ENCODE data around the gene RINL.
"Not testable (repeated sequence)": the region's sequence is repeated elsewhere in the genome, so short reads cannot be mapped to it uniquely, and the experiment has no call there.

RINL gene

DNA sequence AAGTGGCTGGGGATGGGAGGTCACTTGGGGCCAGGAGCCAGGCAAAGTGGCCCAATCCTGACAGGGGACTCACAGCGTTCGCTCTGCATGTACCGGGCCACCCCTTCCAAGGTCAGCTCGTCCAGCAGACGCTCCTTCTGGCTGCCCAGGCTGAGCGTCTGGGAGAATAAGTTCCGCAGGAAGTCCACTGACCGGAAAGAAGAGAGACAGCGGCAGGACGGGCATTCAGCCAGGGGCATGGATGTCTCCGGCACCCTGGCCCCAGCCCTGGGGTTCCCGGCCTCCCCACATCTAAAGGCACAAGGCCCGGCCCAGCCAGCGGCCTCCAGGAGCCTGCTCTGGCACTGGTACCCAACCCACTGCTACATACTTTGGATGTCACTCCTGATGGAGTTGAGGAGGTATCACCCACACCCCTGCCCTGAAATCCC is 15.3 kb upstream of the RINL start:
- peaks cover 16 to 46% (median 26%) of the 10 kb centered on the region in 3 donors for H3K36me3 ChIP-seq
- intact Hi-C loops (cut with DNase I; ENCODE audit: low total_unique reads) = no loop called here
- H3K27ac ChIP-seq = no peak overlapping the region
- H3K27me3 ChIP-seq = no peaks in the 10 kb centered on the region
- H3K9me3 ChIP-seq = no peaks in the 10 kb centered on the region
- DNase-seq = no peak
- no peak overlapping the region for H3K4me3 ChIP-seq
- TF ChIP-seq, protein P1, sequence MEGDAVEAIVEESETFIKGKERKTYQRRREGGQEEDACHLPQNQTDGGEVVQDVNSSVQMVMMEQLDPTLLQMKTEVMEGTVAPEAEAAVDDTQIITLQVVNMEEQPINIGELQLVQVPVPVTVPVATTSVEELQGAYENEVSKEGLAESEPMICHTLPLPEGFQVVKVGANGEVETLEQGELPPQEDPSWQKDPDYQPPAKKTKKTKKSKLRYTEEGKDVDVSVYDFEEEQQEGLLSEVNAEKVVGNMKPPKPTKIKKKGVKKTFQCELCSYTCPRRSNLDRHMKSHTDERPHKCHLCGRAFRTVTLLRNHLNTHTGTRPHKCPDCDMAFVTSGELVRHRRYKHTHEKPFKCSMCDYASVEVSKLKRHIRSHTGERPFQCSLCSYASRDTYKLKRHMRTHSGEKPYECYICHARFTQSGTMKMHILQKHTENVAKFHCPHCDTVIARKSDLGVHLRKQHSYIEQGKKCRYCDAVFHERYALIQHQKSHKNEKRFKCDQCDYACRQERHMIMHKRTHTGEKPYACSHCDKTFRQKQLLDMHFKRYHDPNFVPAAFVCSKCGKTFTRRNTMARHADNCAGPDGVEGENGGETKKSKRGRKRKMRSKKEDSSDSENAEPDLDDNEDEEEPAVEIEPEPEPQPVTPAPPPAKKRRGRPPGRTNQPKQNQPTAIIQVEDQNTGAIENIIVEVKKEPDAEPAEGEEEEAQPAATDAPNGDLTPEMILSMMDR (IDR thresholded peaks at IDR 0.05) = no peak
- H3K4me1 ChIP-seq = peaks cover 0 to 19% (median 9%) of the 10 kb centered on the region in 4 donors

DNA sequence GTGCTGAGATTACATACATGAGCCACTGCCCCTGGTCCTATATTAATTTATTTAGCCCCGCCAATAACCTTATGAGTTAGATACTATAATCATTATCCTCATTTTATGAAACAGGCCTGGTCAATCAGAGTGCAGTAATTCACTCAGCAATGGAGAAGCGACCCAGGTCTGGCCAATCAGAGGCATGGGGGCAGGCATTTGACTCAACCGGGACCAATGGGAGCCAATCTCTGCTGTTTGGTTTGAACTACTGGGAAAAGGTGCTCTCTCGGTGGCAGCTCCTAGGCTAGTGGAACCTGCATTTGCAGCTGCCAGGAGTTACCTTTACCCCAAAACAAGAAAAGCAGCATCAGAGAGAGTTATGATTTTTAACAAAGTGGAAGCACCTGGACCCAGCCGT is 14.8 kb upstream of the RINL start:
- TF ChIP-seq, protein P1 (IDR thresholded peaks at IDR 0.05) = no peak
- intact Hi-C loops (cut with DNase I; ENCODE audit: low total_unique reads) = no loop called here
- peaks cover 18 to 51% (median 31%) of the 10 kb centered on the region in 3 donors for H3K36me3 ChIP-seq
- no peak for DNase-seq
- H3K27me3 ChIP-seq = no peaks in the 10 kb centered on the region
- no peaks in the 10 kb centered on the region for H3K9me3 ChIP-seq
- no peak overlapping the region for H3K27ac ChIP-seq
- H3K4me3 ChIP-seq = no peak overlapping the region
- H3K4me1 ChIP-seq = peaks cover 0 to 14% (median 4%) of the 10 kb centered on the region in 4 donors

DNA sequence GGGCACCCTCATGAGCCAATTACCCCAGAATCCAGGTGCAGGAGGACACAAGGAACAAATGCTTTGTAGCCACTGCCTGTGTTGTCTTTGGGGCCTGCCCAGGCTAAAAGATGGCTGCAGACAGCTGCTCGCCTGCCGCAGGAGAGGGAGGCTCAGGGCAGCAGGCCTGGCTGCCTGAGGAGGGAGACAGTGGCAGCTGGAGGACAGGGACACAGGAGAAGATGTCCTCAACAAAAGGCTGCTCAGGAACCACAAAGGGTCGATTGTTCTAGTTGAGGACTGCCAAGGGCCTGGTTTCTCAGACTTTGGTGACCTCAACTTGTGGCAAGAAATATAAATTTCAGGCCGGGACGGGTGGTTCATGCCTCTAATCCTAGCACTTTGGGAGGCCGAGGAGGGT is 13.7 kb upstream of the RINL start:
- no peak for DNase-seq
- Histone ChIP-seq H3K36me3 (peaks cover 18 to 51% (median 32%) of the 10 kb centered on the region in 3 donors), H3K9me3 (no peaks in the 10 kb centered on the region), H3K4me3 (no peak overlapping the region), H3K4me1 (peaks cover 0 to 4% (median 0%) of the 10 kb centered on the region in 4 donors), H3K27me3 (no peaks in the 10 kb centered on the region), H3K27ac (no peak overlapping the region)
- TF ChIP-seq, protein P1 (IDR thresholded peaks at IDR 0.05) = no peak
- intact Hi-C loops (cut with DNase I; ENCODE audit: low total_unique reads) = no loop called here

DNA sequence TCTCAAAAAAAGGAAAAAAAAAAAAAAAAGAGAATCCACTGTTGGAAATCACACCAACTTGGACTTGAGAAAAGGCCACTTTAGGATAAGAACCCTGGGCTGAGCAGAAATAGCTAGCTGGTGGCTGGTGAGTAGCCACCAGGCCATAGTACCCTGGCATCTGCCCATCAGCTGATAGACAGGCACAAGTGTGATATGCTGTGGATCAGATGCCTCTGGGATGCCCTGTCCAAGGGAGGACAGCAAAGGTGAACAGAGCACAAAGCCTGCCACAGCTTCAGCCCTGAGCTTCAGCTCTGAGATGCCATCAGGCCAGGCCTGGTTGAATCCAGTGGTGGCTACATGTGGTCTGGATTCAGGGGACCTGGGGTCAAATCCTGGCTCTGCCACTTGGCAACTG is 12.6 kb upstream of the RINL start:
- no peak overlapping the region for H3K4me3 ChIP-seq
- TF ChIP-seq, protein P1 (IDR thresholded peaks at IDR 0.05) = no peak
- intact Hi-C loops (cut with DNase I; ENCODE audit: low total_unique reads) = no loop called here
- no peak overlapping the region for H3K27ac ChIP-seq
- H3K9me3 ChIP-seq = no peaks in the 10 kb centered on the region
- H3K36me3 ChIP-seq = peaks cover 18 to 51% (median 32%) of the 10 kb centered on the region in 3 donors
- H3K4me1 ChIP-seq = no peaks in the 10 kb centered on the region
- DNase-seq = no peak
- no peaks in the 10 kb centered on the region for H3K27me3 ChIP-seq

DNA sequence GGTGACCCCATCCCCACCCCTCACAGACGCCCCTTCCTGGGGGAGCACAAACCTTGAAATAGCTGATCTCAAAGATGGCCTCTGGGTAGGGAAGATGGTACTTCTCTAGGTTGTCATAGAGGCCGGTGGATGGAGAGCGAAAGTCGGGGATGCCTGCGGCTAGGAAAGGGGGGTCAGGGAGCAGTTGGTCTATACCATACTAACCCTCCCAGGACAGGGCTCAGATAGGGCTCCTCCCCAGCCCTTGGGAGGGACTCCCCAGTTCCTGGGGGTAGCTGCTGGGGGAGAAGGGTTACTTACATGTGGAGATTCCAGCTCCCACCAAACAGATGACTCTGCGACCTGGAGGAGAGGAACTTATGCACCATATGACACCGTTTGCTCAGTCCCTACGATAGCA is 11.7 kb upstream of the RINL start:
- H3K27me3 ChIP-seq = no peaks in the 10 kb centered on the region
- TF ChIP-seq, protein P1 (IDR thresholded peaks at IDR 0.05) = no peak
- intact Hi-C loops (cut with DNase I; ENCODE audit: low total_unique reads) = loop anchor here (10.0 kb wide), 1 partner anchor 375 kb away; no protein-coding TSS in a partner anchor
- no peak for DNase-seq
- H3K27ac ChIP-seq = no peak overlapping the region
- H3K36me3 ChIP-seq = peaks cover 18 to 55% (median 32%) of the 10 kb centered on the region in 3 donors
- H3K9me3 ChIP-seq = no peaks in the 10 kb centered on the region
- no peak overlapping the region for H3K4me3 ChIP-seq
- no peaks in the 10 kb centered on the region for H3K4me1 ChIP-seq

DNA sequence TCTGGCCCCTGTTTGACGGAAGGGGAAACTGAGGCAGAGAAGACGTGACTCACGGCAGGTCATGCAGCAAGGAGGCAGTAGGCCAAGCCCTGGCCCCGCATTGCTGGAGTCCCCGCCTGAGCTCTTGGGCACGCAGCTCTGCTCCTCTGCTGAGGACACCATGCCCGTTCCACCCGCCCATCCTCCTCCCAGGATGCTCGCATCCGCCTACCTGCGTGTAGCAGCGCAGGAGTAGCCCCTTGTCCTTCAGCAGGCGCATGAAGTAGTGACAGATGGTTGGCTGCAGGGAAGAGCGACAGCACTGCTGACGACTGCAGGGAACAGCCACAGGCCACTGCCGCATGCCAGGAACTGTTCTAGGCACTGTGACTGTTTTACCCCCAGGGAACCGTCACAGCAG is 10.8 kb upstream of the RINL start:
- TF ChIP-seq, protein P1 (IDR thresholded peaks at IDR 0.05) = no peak
- no peaks in the 10 kb centered on the region for H3K27me3 ChIP-seq
- no peak overlapping the region for H3K4me3 ChIP-seq
- H3K4me1 ChIP-seq = no peaks in the 10 kb centered on the region
- no peaks in the 10 kb centered on the region for H3K9me3 ChIP-seq
- intact Hi-C loops (cut with DNase I; ENCODE audit: low total_unique reads) = loop anchor here (10.0 kb wide), 1 partner anchor 374 kb away; no protein-coding TSS in a partner anchor
- DNase-seq = no peak
- no peak overlapping the region for H3K27ac ChIP-seq
- peaks cover 18 to 60% (median 32%) of the 10 kb centered on the region in 3 donors for H3K36me3 ChIP-seq

DNA sequence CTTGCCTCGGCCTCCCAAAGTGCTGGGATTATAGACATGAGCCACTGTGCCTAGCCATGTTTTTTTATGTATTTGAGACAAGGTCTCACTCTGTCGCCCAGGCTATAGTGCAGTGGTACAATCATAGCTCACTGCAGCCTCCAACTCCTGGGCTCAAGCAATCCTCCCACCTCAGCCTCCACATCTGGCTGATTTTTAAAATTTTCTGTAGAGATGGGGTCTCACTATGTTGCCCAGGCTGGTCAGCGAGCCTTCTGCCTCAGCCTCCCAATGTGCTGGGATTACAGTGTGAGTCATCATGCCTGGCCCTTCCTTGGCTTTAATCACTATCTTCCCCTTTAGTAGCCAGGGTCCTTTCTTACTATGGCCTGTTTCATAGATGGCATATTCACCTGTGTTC is 6.6 kb upstream of the RINL start:
- DNase-seq, H3K27ac ChIP-seq, H3K4me1 ChIP-seq, H3K9me3 ChIP-seq, H3K4me3 ChIP-seq, H3K27me3 ChIP-seq: not testable (repeated sequence)
- H3K36me3 ChIP-seq = peaks cover 41 to 69% (median 57%) of the 10 kb centered on the region in 3 donors
- intact Hi-C loops (cut with DNase I; ENCODE audit: low total_unique reads) = loop anchor here (10.0 kb wide), 1 partner anchor 370 kb away; no protein-coding TSS in a partner anchor
